Transverse colon (tissue), 4 donors: ENCODE measurements around the gene PTPRN. TPM values are rescaled to one million over a fixed set of nuclear protein-coding genes. Genes with fewer than 3 reads are reported as not detected.

Source experiments
- DNase-seq: peaks from one replicate; pipeline ENCODE4 v3.0.0-alpha.2; 2019
- H3K27ac ChIP-seq, 4 donors: fragments of 200-600 bp; sonication (generic); 2 replicates each; pipeline ENCODE4 v1.5.1; 2016 to 2018; ENCODE audit warnings: inconsistent platforms in 4 of 4
- H3K27me3 ChIP-seq: fragments of 200-600 bp; sonication (generic); 2 replicates; pipeline ENCODE4 v1.5.1; 2017; ENCODE audit warnings: inconsistent platforms
- H3K36me3 ChIP-seq, 4 donors: fragments of 200-600 bp; sonication (generic); 2 replicates each; pipeline ENCODE4 v1.5.1; 2017 to 2019; ENCODE audit warnings: inconsistent platforms in 4 of 4
- H3K4me1 ChIP-seq, 4 donors: fragments of 200-600 bp; sonication (generic); 2 replicates each; pipeline ENCODE4 v1.5.1; 2017 to 2020; ENCODE audit warnings: inconsistent platforms in 4 of 4
- H3K4me3 ChIP-seq, 4 donors: fragments of 200-600 bp; sonication (generic); 1 replicate in 1 of 4; 2 replicates in 3 of 4; pipeline versions ENCODE4 v1.5.1 to v1.6.1; 2017 to 2019; ENCODE audit warnings: inconsistent platforms in 4 of 4
- H3K9me3 ChIP-seq, 2 donors: fragments of 200-600 bp; sonication (generic); 2 replicates each; pipeline ENCODE4 v1.5.1; 2017 to 2019; ENCODE audit warnings: inconsistent platforms in 2 of 2
- EP300 ChIP-seq: sonication (generic); formaldehyde crosslinking; IDR thresholded peaks from one replicate; pipeline ENCODE4 v1.6.1; 2017; ENCODE audit warnings: antibody characterized with exemption, low read depth
- POLR2A ChIP-seq: fragments of 450-650 bp; IDR thresholded peaks from one replicate; pipeline ENCODE4 v1.6.1; 2016; ENCODE audit warnings: antibody characterized with exemption, mild to moderate bottlenecking, moderate library complexity
- POLR2AphosphoS5 ChIP-seq, 3 donors: sonication (generic); formaldehyde crosslinking; IDR thresholded peaks; one replicate each; pipeline ENCODE4 v1.6.1; 2016; ENCODE audit warnings: antibody characterized with exemption in 3 of 3
- WGBS, 2 donors: methylation state at CpG; one replicate each; pipeline ENCODE4 v1.1.5; 2018; ENCODE audit warnings: low coverage in 1 of 2; 5-methylcytosine and 5-hydroxymethylcytosine counted together
- in situ Hi-C, 4 donors: fragments of 200-750 bp; cut with MboI; loops; one replicate each; pipeline versions ENCODE4 v1.15.0 to v1.15.1; 2017; ENCODE audit warnings: low sequenced_read_pairs in 3 of 4, low pct_ligation_motif_present in 1 of 4, low pct_unique_long_range_greater_than_20kb in 1 of 4
- intact Hi-C: fragments of 100-400 bp; cut with DNase I; formaldehyde crosslinking; loops from one replicate; pipeline ENCODE4 v1.15.1; 2023; ENCODE audit warnings: low total_unique reads
- total RNA-seq, 4 donors: library from RNA; depleted of rRNA; stranded (reverse); fragments of >200 nt; gene quantifications; one replicate each; pipeline ENCODE4 v1.1.0, GENCODE V29; 2016
- TF ChIP-seq, protein P1 (sequence below), 5 experiments: fragments of 200-600 bp in 3 of 5; fragments of 450-650 bp in 2 of 5; sonication (generic) in 3 of 5; IDR thresholded peaks; 1 replicate in 2 of 5; 2 replicates in 3 of 5; pipeline ENCODE4 v1.5.1; 2016 to 2017; ENCODE audit warnings: antibody characterized with exemption in 5 of 5, inconsistent platforms in 3 of 5, mild to moderate bottlenecking in 2 of 5, moderate library complexity in 1 of 5

Gene PTPRN
- total RNA-seq, 4 donors from 2014 or later, result 0.60 to 2.6 (median 2.1) TPM

- Histone ChIP-seq H3K4me1 (peaks cover 16 to 27% (median 21%) of the 10 kb centered on the region in 4 donors), H3K27ac (no peak overlapping the region), H3K9me3 (no peaks in the 10 kb centered on the region), H3K36me3 (peaks cover 0 to 3% (median 0%) of the 10 kb centered on the region in 4 donors), H3K27me3 (no peaks in the 10 kb centered on the region), H3K4me3 (no peak overlapping the region)
- no peak for TF ChIP-seq POLR2A
- TF ChIP-seq EP300, result no peak
- TF ChIP-seq POLR2AphosphoS5 (IDR thresholded peaks at IDR 0.05), result no peak
- TF ChIP-seq, protein P1, sequence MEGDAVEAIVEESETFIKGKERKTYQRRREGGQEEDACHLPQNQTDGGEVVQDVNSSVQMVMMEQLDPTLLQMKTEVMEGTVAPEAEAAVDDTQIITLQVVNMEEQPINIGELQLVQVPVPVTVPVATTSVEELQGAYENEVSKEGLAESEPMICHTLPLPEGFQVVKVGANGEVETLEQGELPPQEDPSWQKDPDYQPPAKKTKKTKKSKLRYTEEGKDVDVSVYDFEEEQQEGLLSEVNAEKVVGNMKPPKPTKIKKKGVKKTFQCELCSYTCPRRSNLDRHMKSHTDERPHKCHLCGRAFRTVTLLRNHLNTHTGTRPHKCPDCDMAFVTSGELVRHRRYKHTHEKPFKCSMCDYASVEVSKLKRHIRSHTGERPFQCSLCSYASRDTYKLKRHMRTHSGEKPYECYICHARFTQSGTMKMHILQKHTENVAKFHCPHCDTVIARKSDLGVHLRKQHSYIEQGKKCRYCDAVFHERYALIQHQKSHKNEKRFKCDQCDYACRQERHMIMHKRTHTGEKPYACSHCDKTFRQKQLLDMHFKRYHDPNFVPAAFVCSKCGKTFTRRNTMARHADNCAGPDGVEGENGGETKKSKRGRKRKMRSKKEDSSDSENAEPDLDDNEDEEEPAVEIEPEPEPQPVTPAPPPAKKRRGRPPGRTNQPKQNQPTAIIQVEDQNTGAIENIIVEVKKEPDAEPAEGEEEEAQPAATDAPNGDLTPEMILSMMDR (IDR thresholded peaks at IDR 0.05), result no peak
- in situ Hi-C loops, result loop anchor here in 1 of 4 donors (25.0 kb wide), 1 partner anchor 119 kb away; the partner anchor contains the start of genes NHEJ1 and SLC23A3
- DNase-seq, result no peak
- WGBS, 2 donors, result 72% methylated on average over 8 of the region's 8 CpGs; no CpG with 5 or more reads in 1 of the 2 donors
- intact Hi-C loops, result loop anchor here (2.0 kb wide), 1 partner anchor 105 kb away; the partner anchor contains the start of gene CNPPD1
Measured at GRCh38 chr2:219281588-219281987, 27.6 kb downstream of the PTPRN start.

GRCh38 chr2:219280651-219281050, 28.6 kb downstream of the PTPRN start:
- no peak for DNase-seq
- 94 to 100% methylated on average over 2 to 4 of the region's 4 CpGs for WGBS, 2 donors
- Histone ChIP-seq H3K27ac (peak overlapping the region in 3 of 4 donors; percentile 97 to 98 (median 98)), H3K36me3 (peaks cover 0 to 3% (median 0%) of the 10 kb centered on the region in 4 donors), H3K9me3 (no peaks in the 10 kb centered on the region), H3K4me1 (peaks cover 16 to 27% (median 21%) of the 10 kb centered on the region in 4 donors), H3K27me3 (no peaks in the 10 kb centered on the region), H3K4me3 (no peak overlapping the region)
- in situ Hi-C loops, result loop anchor here in 1 of 4 donors (25.0 kb wide), 1 partner anchor 118 kb away; the partner anchor contains the start of genes NHEJ1 and SLC23A3
- TF ChIP-seq, protein P1 (IDR thresholded peaks at IDR 0.05), result no peak
- TF ChIP-seq POLR2A, result no peak
- TF ChIP-seq EP300, result no peak
- TF ChIP-seq POLR2AphosphoS5 (IDR thresholded peaks at IDR 0.05), result no peak
- intact Hi-C loops, result loop anchor here (2.0 kb wide), 1 partner anchor 104 kb away; the partner anchor contains the start of gene CNPPD1

- no peaks in the 10 kb centered on the region for H3K27me3 ChIP-seq
- WGBS, 2 donors, result 24 to 49% methylated on average over 3 to 12 of the region's 12 CpGs
- intact Hi-C loops (loop anchor here (2.0 kb wide), 1 partner anchor 103 kb away; the partner anchor contains the start of gene CNPPD1), in situ Hi-C loops (loop anchor here in 1 of 4 donors (25.0 kb wide), 1 partner anchor 118 kb away; the partner anchor contains the start of genes NHEJ1 and SLC23A3)
- peaks cover 0 to 3% (median 0%) of the 10 kb centered on the region in 4 donors for H3K36me3 ChIP-seq
- peak overlapping the region; percentile 94 to 98 (median 98) for H3K27ac ChIP-seq
- peak overlapping the region; percentile 53 to 91 (median 68) for H3K4me3 ChIP-seq
- no peak for DNase-seq
- peaks cover 16 to 27% (median 21%) of the 10 kb centered on the region in 4 donors for H3K4me1 ChIP-seq
- H3K9me3 ChIP-seq, result no peaks in the 10 kb centered on the region
- TF ChIP-seq POLR2AphosphoS5 (IDR thresholded peaks at IDR 0.05), result no peak
- TF ChIP-seq, protein P1 (IDR thresholded peaks at IDR 0.05), result peak in 3 of 5 experiments; percentile 8 to 34 (median 20)
- no peak for TF ChIP-seq EP300
Measured at GRCh38 chr2:219279916-219280516, 29.2 kb downstream of the PTPRN start.

DNA sequence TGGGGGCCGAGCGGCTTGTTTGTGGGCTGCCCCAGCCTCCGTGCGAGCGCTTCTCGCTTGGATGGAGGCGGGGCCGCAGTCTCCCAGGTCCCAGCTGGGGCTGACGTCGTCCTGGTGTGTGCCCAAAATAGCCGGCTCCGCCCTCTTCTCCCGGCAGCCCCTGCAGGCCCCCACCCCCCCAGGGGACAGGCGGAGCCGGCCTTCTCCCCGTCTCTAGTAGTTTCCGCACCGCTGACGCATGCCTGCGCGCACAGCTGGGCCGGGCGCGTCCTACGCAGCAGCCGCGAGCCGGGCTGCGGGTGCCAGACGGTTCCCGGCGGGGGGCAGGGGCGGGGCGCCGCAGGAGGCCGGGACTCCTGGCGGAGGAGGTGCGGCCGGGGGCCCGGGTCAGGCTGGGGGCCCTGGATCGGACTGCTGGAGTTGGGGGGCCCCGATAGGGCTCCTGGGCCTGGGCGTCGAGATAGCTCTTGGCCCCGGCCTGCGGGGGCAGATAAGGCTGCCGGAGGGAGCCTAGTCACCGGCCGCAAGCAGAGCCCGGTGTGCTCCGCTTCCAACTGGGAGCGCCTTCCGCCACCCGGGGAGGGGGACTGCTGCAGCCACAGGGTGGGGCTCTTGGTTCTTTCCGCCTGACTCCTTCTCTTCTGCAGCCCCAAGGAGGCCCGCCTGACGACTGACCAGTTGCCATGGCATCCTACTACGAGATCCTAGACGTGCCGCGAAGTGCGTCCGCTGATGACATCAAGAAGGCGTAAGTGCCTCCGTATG, 29.9 kb downstream of the PTPRN start, which contains the start of gene DNAJB2:
TSS of gene DNAJB2 (plus strand) at position 216 of the 765 bp plus-strand sequence. CDS start at position 684, 468 bp downstream.
- in situ Hi-C loops, result loop anchor here in 1 of 4 donors (25.0 kb wide), 1 partner anchor 117 kb away; the partner anchor contains the start of genes NHEJ1 and SLC23A3

More for the DNA sequence above, 29.9 kb downstream of the PTPRN start, which contains the start of gene DNAJB2:
- Histone ChIP-seq H3K4me3 (peak within 1 kb of the TSS; percentile 53 to 91 (median 68)), H3K4me1 (peaks cover 16 to 27% (median 22%) of the 10 kb centered on the region in 4 donors), H3K27me3 (no peaks in the 10 kb centered on the region), H3K9me3 (no peaks in the 10 kb centered on the region), H3K27ac (peak within 1 kb of the TSS; percentile 94 to 98 (median 98)), H3K36me3 (peaks cover 0 to 3% (median 0%) of the 10 kb centered on the region in 4 donors)
- TF ChIP-seq, protein P1 (IDR thresholded peaks at IDR 0.05), result no peak
- TF ChIP-seq POLR2A, result peak; percentile 89
- peak; percentile 92 to 98 (median 98) for TF ChIP-seq POLR2AphosphoS5 (IDR thresholded peaks at IDR 0.05)
- TF ChIP-seq EP300, result peak; percentile 77
- WGBS, 2 donors, result 0% methylated on average over 40 of the region's 65 CpGs; no CpG with 5 or more reads in 1 of the 2 donors
- DNase-seq, result peak; percentile 99
- intact Hi-C loops, result no loop called here
